ENCODE measurements around the gene ZNF620. TPM values are rescaled to one million over a fixed set of nuclear protein-coding genes. Genes with fewer than 3 reads are reported as not detected.
"Not testable (repeated sequence)": the region's sequence is repeated elsewhere in the genome, so short reads cannot be mapped to it uniquely, and the experiment has no call there.

The ZNF620 gene
- total RNA-seq, 1 experiment from 2014 or later = 11.9 TPM

DNA sequence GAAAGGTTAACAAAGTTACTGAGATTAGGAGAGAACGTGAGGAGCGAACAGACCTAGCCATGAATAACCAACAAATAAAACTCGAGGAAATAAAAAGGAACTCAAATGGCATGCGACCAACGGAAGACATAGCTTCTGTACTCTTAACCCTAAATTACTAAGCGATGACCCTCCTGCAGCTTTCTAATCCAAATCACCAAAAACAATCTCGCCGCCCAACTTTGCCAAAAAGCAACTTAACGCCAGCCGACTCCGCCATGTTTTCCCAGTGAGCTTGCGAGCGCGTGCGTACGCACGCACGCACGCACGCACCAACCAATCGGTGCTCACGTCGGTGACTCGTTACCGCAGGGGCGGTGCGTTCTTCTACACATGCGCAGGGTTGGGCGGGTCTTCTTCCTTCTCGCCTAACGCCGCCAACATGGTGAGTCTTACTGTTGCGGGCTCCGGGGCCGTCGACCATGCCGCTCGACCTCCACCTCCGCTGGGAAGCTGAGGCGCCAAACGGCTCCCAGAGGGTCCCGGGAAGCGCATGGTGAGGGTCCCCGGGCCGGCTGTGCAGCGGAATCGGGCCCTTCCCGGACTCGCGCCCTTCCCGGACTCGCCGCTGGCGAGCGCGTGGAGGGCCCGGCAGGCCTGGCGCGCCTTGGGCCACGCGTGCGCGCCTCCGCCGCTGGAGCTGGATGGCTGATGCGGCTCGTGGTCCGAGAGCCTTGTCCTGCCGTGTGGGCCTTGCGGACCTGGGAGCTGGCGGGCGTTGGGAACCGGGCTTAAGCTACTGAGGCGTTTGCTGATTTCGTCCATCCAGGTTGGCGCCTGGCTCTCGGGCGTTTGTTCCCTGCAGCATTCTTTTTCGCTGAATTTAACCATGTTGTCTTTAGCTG, 48.7 kb upstream of the ZNF620 start, which contains the start of gene RPL14:
Gene RPL14, plus strand, starts transcription at position 400 of the 884 bp plus-strand sequence. Its CDS starts 133 bp downstream, at position 533.
- Histone ChIP-seq H3K4me3 (ENCODE audit: low read depth, low read length) (peak within 1 kb of the TSS; percentile 70), H3K4me1 (peaks cover 8% of the 10 kb centered on the region), H3K9me3 (no peaks in the 10 kb centered on the region), H3K27me3 (replicated peaks; ENCODE audit: control insufficient read depth, insufficient read depth, low read length) (no peaks in the 10 kb centered on the region), H3K36me3 (ENCODE audit: control insufficient read depth, insufficient read depth, low read length) (no peaks in the 10 kb centered on the region)
- H3K27ac Mint-ChIP-seq (ENCODE audit: unreplicated experiment) = peak within 1 kb of the TSS; percentile 89
- H3K4me1 Mint-ChIP-seq (ENCODE audit: low read depth, unreplicated experiment) = peaks cover 10% of the 10 kb centered on the region
- BruUV-seq (replicated peaks) = no TSS peak
- intact Hi-C loops (cut with micrococcal nuclease; ENCODE audit: unreplicated experiment) = loop anchor here (1.0 kb wide), 1 partner anchor 130 kb away; no protein-coding TSS in a partner anchor
- H3K27me3 Mint-ChIP-seq (ENCODE audit: insufficient read depth, unreplicated experiment) = no peaks in the 10 kb centered on the region
- no peaks in the 10 kb centered on the region for H3K9me3 Mint-ChIP-seq (ENCODE audit: unreplicated experiment)
- peaks cover 56% of the 10 kb centered on the region for H3K36me3 Mint-ChIP-seq (ENCODE audit: insufficient read depth, unreplicated experiment)
- peak; percentile 93 to 94 for DNase-seq
- CTCF ChIA-PET = interaction anchor here (0.5 to 0.6 kb wide), 2 partner anchors 148 to 742 kb away, joined by 4 to 5 read pairs; partner anchors contain the start of genes CTNNB1 and EIF1B
- TF ChIP-seq, protein P1, sequence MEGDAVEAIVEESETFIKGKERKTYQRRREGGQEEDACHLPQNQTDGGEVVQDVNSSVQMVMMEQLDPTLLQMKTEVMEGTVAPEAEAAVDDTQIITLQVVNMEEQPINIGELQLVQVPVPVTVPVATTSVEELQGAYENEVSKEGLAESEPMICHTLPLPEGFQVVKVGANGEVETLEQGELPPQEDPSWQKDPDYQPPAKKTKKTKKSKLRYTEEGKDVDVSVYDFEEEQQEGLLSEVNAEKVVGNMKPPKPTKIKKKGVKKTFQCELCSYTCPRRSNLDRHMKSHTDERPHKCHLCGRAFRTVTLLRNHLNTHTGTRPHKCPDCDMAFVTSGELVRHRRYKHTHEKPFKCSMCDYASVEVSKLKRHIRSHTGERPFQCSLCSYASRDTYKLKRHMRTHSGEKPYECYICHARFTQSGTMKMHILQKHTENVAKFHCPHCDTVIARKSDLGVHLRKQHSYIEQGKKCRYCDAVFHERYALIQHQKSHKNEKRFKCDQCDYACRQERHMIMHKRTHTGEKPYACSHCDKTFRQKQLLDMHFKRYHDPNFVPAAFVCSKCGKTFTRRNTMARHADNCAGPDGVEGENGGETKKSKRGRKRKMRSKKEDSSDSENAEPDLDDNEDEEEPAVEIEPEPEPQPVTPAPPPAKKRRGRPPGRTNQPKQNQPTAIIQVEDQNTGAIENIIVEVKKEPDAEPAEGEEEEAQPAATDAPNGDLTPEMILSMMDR (IDR thresholded peaks at IDR 0.05; ENCODE audit: insufficient read depth in 1 of 2, low read depth in 1 of 2, low read length in 1 of 2, severe bottlenecking in 1 of 2, unreplicated experiment in 1 of 2) = no peak
- H3K4me3 Mint-ChIP-seq (ENCODE audit: unreplicated experiment) = peak within 1 kb of the TSS; percentile 81
- POLR2A ChIA-PET = interaction anchor here (0.6 to 1.4 kb wide), 7 partner anchors 8 to 1673 kb away, joined by 3 to 17 read pairs (median 5); partner anchors contain the start of genes ZNF619, ZNF620 and ZNF621

DNA sequence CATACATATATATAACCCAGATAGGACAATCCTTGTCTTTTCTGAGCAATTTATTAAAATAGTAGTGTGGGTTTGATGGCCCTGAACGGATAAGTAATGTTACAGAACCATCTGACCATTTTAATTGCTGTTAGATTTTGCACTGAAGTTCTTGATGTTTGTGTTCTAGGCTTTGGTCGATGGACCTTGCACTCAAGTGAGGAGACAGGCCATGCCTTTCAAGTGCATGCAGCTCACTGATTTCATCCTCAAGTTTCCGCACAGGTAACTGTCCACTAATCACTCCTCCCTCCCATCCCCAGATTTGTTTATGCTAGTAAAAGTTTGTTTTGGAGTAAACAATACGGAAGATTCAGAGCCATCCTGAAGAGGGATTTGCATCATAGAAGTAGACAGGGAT, 47.4 kb upstream of the ZNF620 start:
- H3K9me3 Mint-ChIP-seq (ENCODE audit: unreplicated experiment) = no peaks in the 10 kb centered on the region
- TF ChIP-seq, protein P1 (IDR thresholded peaks at IDR 0.05; ENCODE audit: insufficient read depth in 1 of 2, low read depth in 1 of 2, low read length in 1 of 2, severe bottlenecking in 1 of 2, unreplicated experiment in 1 of 2) = no peak
- no TSS peak for BruUV-seq (replicated peaks)
- Histone ChIP-seq H3K4me3 (ENCODE audit: low read depth, low read length) (peak overlapping the region; percentile 70), H3K36me3 (ENCODE audit: control insufficient read depth, insufficient read depth, low read length) (no peaks in the 10 kb centered on the region), H3K27me3 (replicated peaks; ENCODE audit: control insufficient read depth, insufficient read depth, low read length) (no peaks in the 10 kb centered on the region), H3K9me3 (no peaks in the 10 kb centered on the region), H3K4me1 (peaks cover 8% of the 10 kb centered on the region)
- intact Hi-C loops (cut with micrococcal nuclease; ENCODE audit: unreplicated experiment) = no loop called here
- no peak overlapping the region for H3K27ac Mint-ChIP-seq (ENCODE audit: unreplicated experiment)
- ChIA-PET CTCF (no interaction called here), POLR2A (no interaction called here)
- H3K36me3 Mint-ChIP-seq (ENCODE audit: insufficient read depth, unreplicated experiment) = peaks cover 69% of the 10 kb centered on the region
- peak overlapping the region; percentile 81 for H3K4me3 Mint-ChIP-seq (ENCODE audit: unreplicated experiment)
- H3K4me1 Mint-ChIP-seq (ENCODE audit: low read depth, unreplicated experiment) = peaks cover 3% of the 10 kb centered on the region
- DNase-seq = no peak
- no peaks in the 10 kb centered on the region for H3K27me3 Mint-ChIP-seq (ENCODE audit: insufficient read depth, unreplicated experiment)

DNA sequence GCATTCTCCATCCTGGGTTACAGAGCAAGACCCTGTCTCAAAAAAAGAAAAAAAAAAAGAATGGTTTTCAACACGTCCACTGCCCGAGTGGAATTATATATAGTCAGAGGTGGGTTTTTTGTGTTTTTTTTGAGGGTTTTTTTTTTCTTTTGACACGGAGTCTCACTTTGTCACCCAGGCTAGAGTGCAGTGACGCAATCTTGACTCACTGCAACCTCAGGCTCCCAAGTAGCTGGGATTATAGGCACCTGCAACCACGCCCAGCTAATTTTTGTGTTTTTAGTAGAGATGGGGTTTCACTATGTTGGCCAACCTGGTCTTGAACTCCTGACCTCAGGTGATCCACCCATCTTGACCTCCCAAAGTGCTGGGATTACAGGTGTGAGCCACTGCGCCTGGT, 45.4 kb upstream of the ZNF620 start:
- H3K9me3 ChIP-seq; H3K27me3 ChIP-seq (replicated peaks; ENCODE audit: control insufficient read depth, insufficient read depth, low read length); H3K4me3 ChIP-seq (ENCODE audit: low read depth, low read length); CTCF ChIA-PET; H3K27ac Mint-ChIP-seq (ENCODE audit: unreplicated experiment); DNase-seq; H3K36me3 ChIP-seq (ENCODE audit: control insufficient read depth, insufficient read depth, low read length); H3K4me3 Mint-ChIP-seq (ENCODE audit: unreplicated experiment); BruUV-seq (replicated peaks); H3K4me1 ChIP-seq; H3K4me1 Mint-ChIP-seq (ENCODE audit: low read depth, unreplicated experiment); H3K9me3 Mint-ChIP-seq (ENCODE audit: unreplicated experiment); H3K27me3 Mint-ChIP-seq (ENCODE audit: insufficient read depth, unreplicated experiment); intact Hi-C loops (cut with micrococcal nuclease; ENCODE audit: unreplicated experiment): not testable (repeated sequence)
- peaks cover 87% of the 10 kb centered on the region for H3K36me3 Mint-ChIP-seq (ENCODE audit: insufficient read depth, unreplicated experiment)
- POLR2A ChIA-PET = interaction anchor here (0.7 kb wide), 1 partner anchor 1709 kb away, joined by 3 read pairs; no protein-coding TSS in a partner anchor
